ENCODE results near the gene PRUNE2.
"Not testable (repeated sequence)": the region's sequence is repeated elsewhere in the genome, so short reads cannot be mapped to it uniquely, and the experiment has no call there.

Gene PRUNE2

DNA sequence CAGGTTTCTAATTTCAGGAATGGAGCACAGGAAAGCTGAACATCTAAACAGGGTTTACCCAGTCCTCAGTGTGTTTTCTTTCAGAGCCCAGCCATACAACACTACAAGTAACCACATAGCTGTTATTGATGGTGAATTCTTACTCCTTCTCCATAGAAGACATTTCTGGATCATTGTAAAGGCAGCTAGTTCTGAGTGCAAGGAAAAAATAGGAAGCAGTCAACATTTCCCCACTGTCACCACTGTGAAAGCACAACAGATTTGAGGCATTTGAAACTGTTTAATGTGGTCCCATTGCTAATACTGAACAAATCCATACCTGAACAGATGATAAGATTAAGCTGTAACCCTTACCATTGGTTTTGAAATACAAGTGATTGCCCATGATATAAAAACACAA lies 286.7 kb downstream of the PRUNE2 start:
- no peak for DNase-seq

- no peak for DNase-seq
Observed at GRCh38 chr9:76618762-76619161, 287.2 kb downstream of the PRUNE2 start.

DNA sequence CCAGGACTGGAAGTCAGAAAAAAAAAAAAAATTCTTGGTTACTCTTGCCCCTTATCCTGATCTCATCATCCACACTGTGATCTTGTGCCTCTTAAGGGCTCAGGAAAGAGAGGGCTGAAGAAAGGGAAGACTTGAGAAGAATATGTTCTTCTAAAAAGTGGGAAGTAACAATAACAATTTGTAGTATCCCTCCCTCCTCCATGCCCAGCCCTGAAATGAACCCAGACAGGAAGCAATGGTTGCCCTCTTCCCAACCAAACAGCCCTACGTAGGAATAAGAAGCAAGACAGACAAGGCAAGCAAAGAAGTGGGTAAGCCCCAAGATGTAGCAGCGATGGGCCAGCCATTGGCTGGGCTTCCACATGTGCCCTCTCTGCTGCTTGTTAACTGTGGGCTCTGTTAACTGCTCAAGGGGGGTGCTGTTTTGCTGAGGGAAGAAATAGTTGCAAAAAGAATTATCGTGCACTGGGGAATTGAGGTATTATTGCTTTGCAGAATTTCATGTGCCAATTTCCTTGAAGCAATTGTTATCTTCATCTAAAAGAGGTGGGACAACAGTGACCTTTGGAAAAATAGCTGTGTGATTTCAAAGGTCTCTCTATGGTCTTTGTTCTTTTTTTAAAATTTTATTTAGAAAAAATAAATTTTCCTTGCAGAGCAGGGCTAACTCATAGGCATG lies 288.3 kb downstream of the PRUNE2 start:
- no peak for DNase-seq

DNA sequence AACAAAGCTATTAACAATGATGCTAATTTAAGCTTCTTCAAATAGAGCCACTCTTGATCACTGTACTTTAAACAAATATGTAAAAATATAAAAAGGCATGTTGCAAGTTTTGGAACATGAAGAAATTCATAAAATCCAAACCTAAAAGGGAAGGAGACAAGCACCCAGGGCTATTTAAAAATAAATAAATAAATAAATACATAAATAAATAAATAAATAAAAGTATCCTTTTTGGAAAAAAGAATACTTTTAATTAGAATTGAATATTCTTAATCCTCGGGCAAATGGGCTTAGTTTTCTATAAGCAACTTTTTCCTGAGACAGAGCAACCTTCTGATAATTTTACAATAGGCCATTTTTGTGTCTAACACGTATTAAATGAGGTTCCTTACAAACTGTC lies 289.1 kb downstream of the PRUNE2 start:
- no peak for DNase-seq

GRCh38 chr9:76615177-76615603 lies 290.7 kb downstream of the PRUNE2 start:
- DNase-seq, result no peak

- no peak for DNase-seq
Observed at GRCh38 chr9:76613974-76614373, 291.9 kb downstream of the PRUNE2 start.

GRCh38 chr9:76613150-76613781 lies 292.6 kb downstream of the PRUNE2 start:
- DNase-seq, result no peak

GRCh38 chr9:76610011-76610352 lies 295.9 kb downstream of the PRUNE2 start:
- DNase-seq, result no peak

- DNase-seq, result no peak
Observed at GRCh38 chr9:76609285-76610010, 296.5 kb downstream of the PRUNE2 start.

- no peak for DNase-seq
Observed at GRCh38 chr9:76608575-76609273, 297.2 kb downstream of the PRUNE2 start.

DNA sequence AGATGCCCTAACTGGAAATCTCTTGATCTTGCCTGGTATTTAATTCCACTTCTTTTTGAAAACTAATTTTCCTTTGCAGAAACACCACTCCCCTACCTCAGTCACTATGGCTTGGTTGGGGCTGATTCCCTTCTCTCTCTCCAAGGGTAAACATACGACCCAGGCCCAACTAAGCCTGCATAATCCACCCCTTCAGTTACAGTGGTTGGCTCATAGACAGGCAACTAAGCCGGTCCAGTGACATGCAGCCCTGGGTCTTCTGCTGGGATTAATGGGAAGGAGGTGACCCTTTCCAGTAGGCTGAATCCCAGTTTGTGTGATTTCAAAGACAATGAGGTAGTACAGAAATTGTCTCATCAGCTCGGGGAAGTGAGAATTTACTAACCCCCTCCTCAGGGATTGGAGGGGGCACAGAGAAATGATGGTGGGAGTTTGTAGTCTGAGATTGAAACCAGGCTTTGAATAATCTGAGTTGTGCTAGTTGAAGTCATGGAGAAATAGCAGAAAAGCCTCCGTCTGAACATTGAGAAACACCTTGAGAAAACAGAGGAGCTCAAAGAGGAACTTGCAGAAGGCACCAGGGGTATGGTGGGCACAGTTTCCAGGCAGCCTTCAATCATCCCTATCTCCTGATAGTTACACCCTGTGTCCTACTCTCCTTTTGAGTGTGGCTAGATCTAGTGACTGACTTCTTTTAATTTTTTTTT lies 298.0 kb downstream of the PRUNE2 start:
- DNase-seq, result no peak

- DNase-seq, result no peak
Observed at GRCh38 chr9:76605321-76605900, 300.5 kb downstream of the PRUNE2 start.

DNA sequence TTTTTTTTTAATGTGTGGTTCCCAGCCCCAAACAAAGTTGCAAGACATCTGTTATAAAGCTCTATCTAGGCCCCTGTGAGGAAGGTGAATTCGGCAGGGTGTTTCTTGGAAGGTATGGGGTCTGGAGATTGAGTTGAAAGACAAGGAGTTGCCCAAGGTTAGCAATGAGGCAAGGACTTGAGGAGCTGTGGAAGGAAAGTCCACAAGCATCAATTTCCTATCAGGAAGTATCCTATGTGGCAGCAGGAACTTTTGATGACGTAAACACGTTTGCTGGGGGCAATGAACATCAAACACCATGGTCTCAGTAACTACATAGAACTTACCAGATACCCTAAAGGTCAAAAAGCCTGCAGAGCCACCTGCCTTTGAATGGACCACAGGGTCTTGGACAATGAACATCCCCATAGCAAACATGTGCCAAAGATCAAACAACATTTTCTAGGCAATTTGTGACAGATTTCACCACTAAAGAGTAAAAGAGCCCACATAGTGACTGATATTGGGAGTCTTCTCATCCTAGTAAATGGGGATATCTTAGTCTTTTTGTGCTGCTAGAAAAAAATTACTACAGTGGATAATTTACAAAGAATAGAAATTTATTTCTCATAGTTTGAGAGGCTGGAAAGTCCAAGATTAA lies 301.9 kb downstream of the PRUNE2 start:
- DNase-seq, result no peak

DNA sequence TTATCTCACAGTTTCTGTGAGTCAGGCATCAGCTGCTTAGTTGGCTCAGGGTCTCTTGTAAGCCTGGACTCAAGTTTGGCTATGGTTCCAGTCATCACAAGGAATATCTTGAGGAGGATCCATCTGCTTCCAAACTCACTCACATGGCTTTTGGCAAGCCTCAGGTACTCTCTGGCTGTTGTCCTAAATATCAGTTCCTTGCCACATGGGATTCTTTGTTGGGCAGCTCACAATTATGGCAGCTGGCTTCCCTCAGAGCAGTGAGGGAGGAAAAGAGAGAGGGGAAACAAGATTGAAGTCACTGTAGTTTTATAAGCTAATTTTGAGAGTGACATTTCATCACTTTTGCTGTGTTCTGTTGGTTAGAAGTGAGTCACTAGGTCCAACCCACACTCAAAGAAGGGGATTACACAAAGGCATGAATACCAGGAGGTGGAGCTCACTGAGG lies 302.4 kb downstream of the PRUNE2 start:
- DNase-seq, result no peak

DNA sequence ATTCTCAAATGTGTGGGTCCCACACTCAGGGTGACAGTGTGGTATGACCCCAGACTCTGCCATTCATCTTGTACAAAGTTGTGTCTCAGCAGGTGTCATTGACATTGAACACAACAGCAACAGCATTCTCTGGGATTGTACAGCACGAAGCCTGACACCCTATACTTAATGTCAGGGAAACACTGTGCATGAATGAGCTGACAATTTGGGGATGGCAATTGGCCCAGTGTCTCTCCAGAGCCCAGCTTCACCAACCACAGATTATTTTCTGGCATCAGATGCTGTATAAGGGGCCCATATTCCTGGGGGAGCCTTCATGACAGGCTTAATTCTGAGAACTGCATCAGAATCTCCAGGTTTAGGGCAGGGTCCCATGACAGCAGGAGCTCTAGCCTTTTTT lies 303.7 kb downstream of the PRUNE2 start:
- DNase-seq, result no peak

- DNase-seq, result no peak
Observed at GRCh38 chr9:76600007-76600615, 305.8 kb downstream of the PRUNE2 start.

DNA sequence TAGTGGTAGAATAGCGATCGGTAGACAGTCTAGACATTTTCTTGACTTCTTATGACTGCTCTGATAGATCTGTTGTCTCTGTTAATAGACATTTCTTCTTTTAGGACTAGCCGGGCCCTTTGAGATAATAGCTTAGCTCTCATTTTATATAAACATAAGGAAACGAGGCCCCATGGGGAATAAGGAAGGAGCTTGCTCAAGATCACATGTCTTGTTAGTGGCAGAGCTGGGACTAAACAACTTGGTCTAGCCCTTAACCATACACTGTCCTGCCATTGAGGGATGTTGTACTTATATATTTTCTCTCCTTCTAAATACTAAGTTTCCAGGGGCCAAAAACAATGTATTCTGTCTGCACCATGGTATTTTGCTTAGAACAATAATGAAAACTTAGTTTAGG lies 306.9 kb downstream of the PRUNE2 start:
- DNase-seq, result no peak

DNA sequence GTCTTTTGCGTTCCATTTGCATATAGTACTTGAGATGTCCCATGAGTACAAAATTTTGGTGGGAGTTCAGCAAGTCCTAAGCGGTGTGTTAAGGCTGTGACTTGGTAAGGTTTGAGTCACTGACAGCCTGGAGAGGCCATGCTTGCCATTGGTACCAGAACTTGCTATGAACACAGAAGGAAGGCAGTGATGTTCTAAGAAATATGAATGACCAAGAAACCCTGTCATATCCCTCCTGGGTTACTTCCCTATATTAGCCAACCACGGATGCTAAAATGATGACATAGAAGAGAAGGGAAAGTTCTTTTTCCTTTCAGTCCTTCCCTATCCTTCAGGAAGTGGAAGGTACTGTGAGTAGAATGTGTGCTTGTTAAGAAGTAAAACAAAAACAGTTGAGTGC lies 310.3 kb downstream of the PRUNE2 start:
- no peak for DNase-seq

- no peak for DNase-seq
Observed at GRCh38 chr9:76594764-76595424, 311.0 kb downstream of the PRUNE2 start.

GRCh38 chr9:76593961-76594735 lies 311.8 kb downstream of the PRUNE2 start:
- DNase-seq, result not testable (repeated sequence)
